Measurements from ENCODE around the gene RENBP.

DNA sequence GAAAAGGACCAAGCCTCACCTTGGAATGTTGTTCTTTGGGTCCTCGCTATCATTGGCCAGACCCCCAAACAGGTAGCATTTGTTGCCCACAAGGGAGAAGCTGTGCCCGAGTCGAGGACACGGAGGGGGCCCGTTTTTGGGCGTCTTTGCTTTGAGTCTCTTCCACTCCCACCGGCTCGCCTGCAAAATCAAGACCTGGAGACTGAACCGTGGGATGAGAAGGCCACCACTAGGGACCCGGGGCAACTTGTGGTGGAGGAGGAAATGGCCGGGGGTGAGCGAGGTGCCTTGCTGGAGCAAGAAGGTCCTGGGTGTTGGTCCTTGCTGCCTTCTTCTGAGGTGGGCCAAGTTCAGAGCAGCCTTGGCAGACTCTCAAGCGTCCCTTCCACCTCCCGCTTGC, 19.7 kb upstream of the RENBP start:
- TF ChIP-seq EZH2 (IDR thresholded peaks at IDR 0.05; ENCODE audit: borderline replicate concordance, low read length): no peak
- TF ChIP-seq, protein P1, sequence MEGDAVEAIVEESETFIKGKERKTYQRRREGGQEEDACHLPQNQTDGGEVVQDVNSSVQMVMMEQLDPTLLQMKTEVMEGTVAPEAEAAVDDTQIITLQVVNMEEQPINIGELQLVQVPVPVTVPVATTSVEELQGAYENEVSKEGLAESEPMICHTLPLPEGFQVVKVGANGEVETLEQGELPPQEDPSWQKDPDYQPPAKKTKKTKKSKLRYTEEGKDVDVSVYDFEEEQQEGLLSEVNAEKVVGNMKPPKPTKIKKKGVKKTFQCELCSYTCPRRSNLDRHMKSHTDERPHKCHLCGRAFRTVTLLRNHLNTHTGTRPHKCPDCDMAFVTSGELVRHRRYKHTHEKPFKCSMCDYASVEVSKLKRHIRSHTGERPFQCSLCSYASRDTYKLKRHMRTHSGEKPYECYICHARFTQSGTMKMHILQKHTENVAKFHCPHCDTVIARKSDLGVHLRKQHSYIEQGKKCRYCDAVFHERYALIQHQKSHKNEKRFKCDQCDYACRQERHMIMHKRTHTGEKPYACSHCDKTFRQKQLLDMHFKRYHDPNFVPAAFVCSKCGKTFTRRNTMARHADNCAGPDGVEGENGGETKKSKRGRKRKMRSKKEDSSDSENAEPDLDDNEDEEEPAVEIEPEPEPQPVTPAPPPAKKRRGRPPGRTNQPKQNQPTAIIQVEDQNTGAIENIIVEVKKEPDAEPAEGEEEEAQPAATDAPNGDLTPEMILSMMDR (conservative IDR thresholded peaks at IDR 0.05 in 1 of 2, IDR thresholded peaks at IDR 0.05 in 1 of 2; ENCODE audit: extremely low read depth in 1 of 2, insufficient read depth in 1 of 2, low read depth in 1 of 2, low read length in 2 of 2): no peak

Data from mammary epithelial cell (primary cell).